ENCODE data around the gene KIRREL3.

Gene KIRREL3

GRCh38 chr11:126404367-126404766 lies 596.2 kb downstream of the KIRREL3 start:
- H2AFZ ChIP-seq (ENCODE audit: low read depth, low read length, severe bottlenecking), result no peak overlapping the region
- H3K27ac ChIP-seq (ENCODE audit: low read depth, low read length), result no peak overlapping the region
- H3K36me3 ChIP-seq (ENCODE audit: low read length), result no peaks in the 10 kb centered on the region
- no peak overlapping the region for H3K4me3 ChIP-seq (ENCODE audit: insufficient read depth, low read length, poor library complexity, severe bottlenecking)
- no peak overlapping the region for H3K4me2 ChIP-seq (ENCODE audit: low read depth, low read length, poor library complexity, severe bottlenecking)
- H3K9ac ChIP-seq (ENCODE audit: low read length), result no peak overlapping the region
- TF ChIP-seq CTCF (IDR thresholded peaks at IDR 0.05; ENCODE audit: insufficient read depth, low read length, poor library complexity, severe bottlenecking) (no peak), EZH2phosphoT487 (conservative IDR thresholded peaks at IDR 0.05; ENCODE audit: low read length) (no peak)
- no peaks in the 10 kb centered on the region for H3K27me3 ChIP-seq (ENCODE audit: low read length)
- no peaks in the 10 kb centered on the region for H3K79me2 ChIP-seq (ENCODE audit: insufficient read depth, low read length)
- H3K9me2 ChIP-seq (replicated peaks; ENCODE audit: insufficient read depth, low read length), result no peaks in the 10 kb centered on the region
- H3K9me3 ChIP-seq (ENCODE audit: insufficient read depth, low read length), result no peaks in the 10 kb centered on the region
- no peaks in the 10 kb centered on the region for H3F3A ChIP-seq (ENCODE audit: insufficient read depth)
- H4K20me1 ChIP-seq (ENCODE audit: low read depth, low read length), result no peaks in the 10 kb centered on the region

GRCh38 chr11:126403658-126404057 lies 596.9 kb downstream of the KIRREL3 start:
- Histone ChIP-seq H3K4me2 (ENCODE audit: low read depth, low read length, poor library complexity, severe bottlenecking) (no peak overlapping the region), H3K27me3 (ENCODE audit: low read length) (no peaks in the 10 kb centered on the region), H3K4me3 (ENCODE audit: insufficient read depth, low read length, poor library complexity, severe bottlenecking) (no peak overlapping the region), H3K79me2 (ENCODE audit: insufficient read depth, low read length) (no peaks in the 10 kb centered on the region), H2AFZ (ENCODE audit: low read depth, low read length, severe bottlenecking) (no peak overlapping the region), H3F3A (ENCODE audit: insufficient read depth) (no peaks in the 10 kb centered on the region), H4K20me1 (ENCODE audit: low read depth, low read length) (no peaks in the 10 kb centered on the region), H3K9me2 (replicated peaks; ENCODE audit: insufficient read depth, low read length) (no peaks in the 10 kb centered on the region), H3K36me3 (ENCODE audit: low read length) (no peaks in the 10 kb centered on the region), H3K9me3 (ENCODE audit: insufficient read depth, low read length) (no peaks in the 10 kb centered on the region), H3K27ac (ENCODE audit: low read depth, low read length) (no peak overlapping the region), H3K9ac (ENCODE audit: low read length) (no peak overlapping the region)
- TF ChIP-seq EZH2phosphoT487 (conservative IDR thresholded peaks at IDR 0.05; ENCODE audit: low read length) (no peak), CTCF (IDR thresholded peaks at IDR 0.05; ENCODE audit: insufficient read depth, low read length, poor library complexity, severe bottlenecking) (no peak)

- Histone ChIP-seq H2AFZ (ENCODE audit: low read depth, low read length, severe bottlenecking) (no peak overlapping the region), H3K4me3 (ENCODE audit: insufficient read depth, low read length, poor library complexity, severe bottlenecking) (no peak overlapping the region), H3K79me2 (ENCODE audit: insufficient read depth, low read length) (no peaks in the 10 kb centered on the region), H3K9me2 (replicated peaks; ENCODE audit: insufficient read depth, low read length) (no peaks in the 10 kb centered on the region), H4K20me1 (ENCODE audit: low read depth, low read length) (no peaks in the 10 kb centered on the region), H3K27me3 (ENCODE audit: low read length) (no peaks in the 10 kb centered on the region), H3K36me3 (ENCODE audit: low read length) (no peaks in the 10 kb centered on the region), H3K9me3 (ENCODE audit: insufficient read depth, low read length) (no peaks in the 10 kb centered on the region), H3K27ac (ENCODE audit: low read depth, low read length) (no peak overlapping the region), H3F3A (ENCODE audit: insufficient read depth) (no peaks in the 10 kb centered on the region), H3K4me2 (ENCODE audit: low read depth, low read length, poor library complexity, severe bottlenecking) (no peak overlapping the region), H3K9ac (ENCODE audit: low read length) (no peak overlapping the region)
- no peak for TF ChIP-seq EZH2phosphoT487 (conservative IDR thresholded peaks at IDR 0.05; ENCODE audit: low read length)
- no peak for TF ChIP-seq CTCF (IDR thresholded peaks at IDR 0.05; ENCODE audit: insufficient read depth, low read length, poor library complexity, severe bottlenecking)
Measured at GRCh38 chr11:126403022-126403581, 597.5 kb downstream of the KIRREL3 start.

Measured in SU-DHL-6 (cell line).